GM18502 (cell line): ENCODE results near the gene DSTYK.
"Not testable (repeated sequence)": the region's sequence is repeated elsewhere in the genome, so short reads cannot be mapped to it uniquely, and the experiment has no call there.

ENCODE experiments used
- ATAC-seq: cut with Tn5 transposase; IDR thresholded peaks from one replicate; pipeline ENCODE4 v1.9.1; 2021; ENCODE audit warnings: mild to moderate bottlenecking; ENCODE audit not compliant: unreplicated experiment, poor library complexity

DSTYK gene

GRCh38 chr1:205186191-205186590 lies 25.3 kb downstream of the DSTYK start:
- no peak for ATAC-seq

GRCh38 chr1:205183676-205184335 lies 27.7 kb downstream of the DSTYK start:
- ATAC-seq, result no peak

DNA sequence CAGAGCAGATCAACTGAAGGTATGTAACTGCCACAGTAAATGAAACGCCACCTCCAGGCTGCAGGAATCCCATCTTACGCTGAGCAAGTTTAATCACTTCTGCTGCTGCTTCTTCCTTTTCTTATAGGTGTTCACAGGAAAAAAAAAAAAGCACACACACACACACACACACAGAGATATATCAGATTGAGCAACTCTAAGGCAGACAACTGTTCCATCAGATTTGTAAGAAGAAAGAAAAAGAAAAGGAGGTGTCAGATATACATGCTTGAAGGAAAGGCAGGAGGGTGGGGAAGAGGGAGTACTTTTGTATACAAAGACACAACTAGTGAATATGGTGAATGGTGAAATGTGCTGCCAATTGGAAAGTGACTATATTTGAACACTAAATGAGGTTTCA lies 28.6 kb downstream of the DSTYK start:
- ATAC-seq, result no peak

- not testable (repeated sequence) for ATAC-seq
Measured at GRCh38 chr1:205180331-205180730, 31.2 kb downstream of the DSTYK start.

- no peak for ATAC-seq
Measured at GRCh38 chr1:205179842-205180241, 31.7 kb downstream of the DSTYK start.

GRCh38 chr1:205172729-205173366 lies 38.7 kb downstream of the DSTYK start:
- no peak for ATAC-seq

DNA sequence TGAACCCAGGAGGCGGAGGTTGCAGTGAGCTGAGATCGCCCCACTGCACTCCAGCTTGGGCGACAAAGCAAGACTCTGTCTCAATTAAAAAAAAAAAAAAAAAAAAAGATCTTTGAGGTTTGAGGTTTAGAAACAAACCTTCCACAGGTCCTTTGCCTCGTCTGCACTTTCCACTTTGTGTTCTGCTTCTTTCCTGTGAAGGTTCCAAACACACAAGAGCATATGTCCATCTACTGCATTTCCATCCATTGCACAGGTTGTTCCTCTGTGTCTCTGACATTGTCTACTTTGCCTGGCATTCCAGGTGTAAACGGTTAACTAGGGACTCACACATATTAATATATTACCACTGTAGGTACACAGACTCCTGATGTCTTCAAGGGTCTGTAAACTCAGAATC lies 40.1 kb downstream of the DSTYK start:
- ATAC-seq, result no peak

DNA sequence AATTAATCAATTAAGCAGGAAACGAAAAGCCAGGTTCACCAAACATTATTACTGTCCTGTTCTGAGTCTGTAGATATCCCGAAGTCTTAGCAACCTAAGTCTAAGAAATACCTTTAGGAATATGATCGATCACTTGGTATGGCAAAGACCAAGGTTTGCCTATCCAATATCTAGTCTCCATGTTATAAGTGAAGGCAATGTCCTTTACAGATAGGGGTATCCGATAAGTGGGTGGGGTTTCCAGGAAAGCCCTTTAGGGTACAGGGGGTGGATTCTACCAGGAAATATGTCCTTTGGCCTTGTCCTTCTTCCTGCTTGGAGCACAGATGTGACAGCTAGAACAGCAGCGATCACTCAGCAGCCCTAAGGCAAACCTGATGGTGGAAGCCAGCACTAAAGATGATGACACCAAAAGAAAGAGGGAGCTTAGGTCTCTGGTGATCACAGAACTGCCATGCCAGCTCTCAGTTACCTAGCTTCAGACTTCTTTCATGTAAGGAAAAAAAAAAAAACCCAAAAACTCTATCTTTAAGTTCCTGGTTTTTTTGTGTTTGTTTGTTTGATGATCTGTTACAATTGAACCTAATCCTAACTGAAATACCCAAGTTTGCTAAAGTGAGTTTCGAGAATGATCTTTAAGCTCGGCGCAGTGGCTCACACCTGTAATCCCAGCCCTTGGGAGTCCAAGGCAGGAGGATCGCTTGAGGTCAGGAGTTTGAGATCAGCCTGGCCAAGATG lies 40.8 kb downstream of the DSTYK start:
- no peak for ATAC-seq

GRCh38 chr1:205169248-205169647 lies 42.3 kb downstream of the DSTYK start:
- no peak for ATAC-seq

GRCh38 chr1:205168291-205168690 lies 43.2 kb downstream of the DSTYK start:
- no peak for ATAC-seq

- no peak for ATAC-seq
Measured at GRCh38 chr1:205162301-205162700, 49.2 kb downstream of the DSTYK start.

GRCh38 chr1:205161076-205161475 lies 50.4 kb downstream of the DSTYK start:
- no peak for ATAC-seq

DNA sequence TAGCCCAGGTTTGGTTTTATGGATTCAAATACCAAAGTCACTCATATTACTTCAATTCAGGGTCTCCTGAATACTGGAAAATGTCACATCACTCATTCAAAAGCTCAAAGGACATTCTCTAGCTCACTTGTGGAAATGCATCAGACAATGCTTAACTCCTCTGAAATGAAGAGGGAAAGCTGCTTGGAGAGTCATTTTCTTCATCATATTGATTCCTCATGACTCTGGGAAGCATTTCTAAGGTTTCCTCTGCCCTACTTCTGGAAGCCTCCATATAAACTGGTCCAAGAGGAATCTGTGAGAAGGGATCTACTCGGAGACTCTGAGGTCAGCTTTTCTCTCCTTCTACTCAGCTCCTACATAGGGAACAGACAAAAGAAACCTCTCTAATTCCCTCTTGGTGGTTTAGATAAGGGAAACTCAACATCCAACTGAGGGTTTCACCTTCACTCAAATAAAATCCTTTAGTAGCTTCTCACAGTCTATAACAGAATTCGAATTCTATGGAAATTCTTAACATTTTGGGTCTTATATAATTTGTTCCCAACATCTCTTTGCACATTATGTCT lies 53.4 kb downstream of the DSTYK start:
- ATAC-seq, result no peak

GRCh38 chr1:205155665-205156377 lies 55.7 kb downstream of the DSTYK start:
- not testable (repeated sequence) for ATAC-seq

- ATAC-seq, result no peak
Measured at GRCh38 chr1:205152505-205152904, 59.0 kb downstream of the DSTYK start.

DNA sequence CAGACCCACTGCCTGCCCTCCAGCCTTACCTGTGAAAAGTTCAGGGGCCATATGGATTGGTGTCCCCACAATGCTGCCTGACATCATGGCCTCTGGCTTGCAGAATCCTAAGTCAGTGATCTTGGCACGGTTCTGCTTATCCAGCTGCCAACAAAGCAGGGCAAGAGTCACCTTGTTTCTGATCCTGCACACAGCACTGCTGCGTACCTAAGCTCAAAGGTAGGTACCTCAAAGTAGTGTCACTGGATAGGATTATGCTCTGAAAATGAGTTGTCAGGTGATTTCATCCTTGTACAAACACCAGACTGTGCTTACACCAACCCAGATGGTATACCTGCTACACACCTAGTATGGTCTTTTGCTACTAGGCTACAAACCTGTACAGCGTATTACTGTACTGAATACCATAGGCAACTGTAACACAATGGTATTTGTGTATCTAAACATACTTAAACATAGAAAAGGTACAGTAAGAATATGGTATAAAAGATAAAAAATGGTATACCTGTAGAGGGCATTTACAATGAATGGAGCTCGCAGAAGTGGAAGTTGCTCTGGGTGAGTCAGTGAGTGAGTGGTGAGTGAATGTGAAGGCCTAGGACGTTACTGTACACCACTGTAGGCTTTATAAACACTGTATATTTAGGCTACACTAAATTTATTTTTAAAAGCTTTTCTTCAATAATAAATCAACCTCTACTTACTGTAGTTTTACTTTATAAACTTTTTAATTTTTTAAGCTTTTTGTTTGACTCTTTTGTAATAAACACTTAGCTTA lies 60.7 kb downstream of the DSTYK start:
- no peak for ATAC-seq

- ATAC-seq, result no peak
Measured at GRCh38 chr1:205147191-205147835, 64.2 kb downstream of the DSTYK start.

GRCh38 chr1:205144751-205145150 lies 66.8 kb downstream of the DSTYK start:
- ATAC-seq, result no peak

DNA sequence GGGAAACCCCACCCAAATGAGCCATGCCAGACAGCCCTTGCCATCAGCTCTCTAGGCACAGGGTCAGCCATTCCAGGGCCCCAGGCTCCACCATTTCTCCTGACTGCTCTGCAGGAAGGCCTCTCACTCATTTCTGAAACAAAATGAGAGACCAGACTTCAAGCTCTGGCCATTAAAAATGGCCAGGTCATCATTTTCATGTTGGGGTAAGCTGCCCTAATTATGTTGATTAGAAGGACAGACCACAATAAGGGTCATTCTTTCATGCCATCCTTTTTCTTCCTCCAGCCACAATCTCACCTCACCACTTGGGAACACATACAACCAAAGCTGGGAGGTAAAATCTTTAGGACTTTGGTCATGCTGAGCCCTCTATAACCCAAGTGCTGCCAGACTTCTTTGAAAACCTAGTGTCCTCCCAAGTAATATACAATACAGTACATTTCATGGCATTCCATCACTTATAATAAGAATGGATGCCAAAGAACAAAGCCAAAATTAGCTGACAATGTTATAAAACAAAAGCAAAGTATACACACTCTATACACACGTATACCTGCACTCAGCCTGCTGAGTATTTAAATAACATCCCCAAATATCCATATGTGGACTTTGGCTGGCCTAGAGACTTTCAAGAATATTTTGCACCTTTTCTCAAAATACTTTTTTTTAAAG lies 67.3 kb downstream of the DSTYK start:
- no peak for ATAC-seq
